Osteocyte (in vitro differentiated cells): ENCODE data around the gene NDUFAF7. TPM values are rescaled to one million over a fixed set of nuclear protein-coding genes. Genes with fewer than 3 reads are reported as not detected.
"Not testable (repeated sequence)": the region's sequence is repeated elsewhere in the genome, so short reads cannot be mapped to it uniquely, and the experiment has no call there.

Experiments
- DNase-seq: peaks from one replicate; pipeline ENCODE4 v3.0.0; 2021; ENCODE audit warnings: mixed read lengths; ENCODE audit not compliant: unreplicated experiment; ENCODE audit errors: extremely low spot score
- H3K27ac Mint-ChIP-seq: one replicate; pipeline ENCODE4 v1.8.0; 2021; ENCODE audit warnings: mild to moderate bottlenecking, mixed read lengths; ENCODE audit not compliant: unreplicated experiment
- H3K27me3 Mint-ChIP-seq: one replicate; pipeline ENCODE4 v1.8.0; 2021; ENCODE audit warnings: mixed read lengths; ENCODE audit not compliant: unreplicated experiment
- H3K36me3 Mint-ChIP-seq: one replicate; pipeline ENCODE4 v1.8.0; 2021; ENCODE audit warnings: mixed read lengths; ENCODE audit not compliant: unreplicated experiment
- H3K4me1 Mint-ChIP-seq: one replicate; pipeline ENCODE4 v1.8.0; 2021; ENCODE audit warnings: mixed read lengths; ENCODE audit not compliant: unreplicated experiment
- H3K4me3 Mint-ChIP-seq: one replicate; pipeline ENCODE4 v1.8.0; 2021; ENCODE audit warnings: mild to moderate bottlenecking, moderate library complexity, mixed read lengths; ENCODE audit not compliant: unreplicated experiment
- H3K9me3 Mint-ChIP-seq: one replicate; pipeline ENCODE4 v1.8.0; 2021; ENCODE audit warnings: mixed read lengths; ENCODE audit not compliant: unreplicated experiment
- CTCF ChIP-seq: fragments of 200-600 bp; sonication (generic); IDR thresholded peaks from 2 replicates; pipeline ENCODE4 v1.5.0; 2021; ENCODE audit warnings: antibody characterized with exemption, mild to moderate bottlenecking, moderate library complexity
- total RNA-seq: library from RNA; stranded (reverse); gene quantifications from 2 replicates; pipeline ENCODE4 v1.2.1, GENCODE V29; 2021

NDUFAF7 gene
- total RNA-seq, 1 donor from 2014 or later: 17.8 TPM

GRCh38 chr2:37196320-37197195, 34.9 kb upstream of the NDUFAF7 start, which contains the start of gene CEBPZOS:
TSS of gene CEBPZOS (plus strand) at chr2:37196496. CDS start at chr2:37199705, 3,209 bp downstream.
- no peak within 1 kb of the TSS for H3K4me3 Mint-ChIP-seq
- no peak within 1 kb of the TSS for H3K27ac Mint-ChIP-seq
- DNase-seq: no peak

GRCh38 chr2:37198681-37199065, 32.8 kb upstream of the NDUFAF7 start:
- H3K9me3 Mint-ChIP-seq: peaks cover 2% of the 10 kb centered on the region
- no peak for TF ChIP-seq CTCF
- no peaks in the 10 kb centered on the region for H3K4me1 Mint-ChIP-seq
- no peak overlapping the region for H3K27ac Mint-ChIP-seq
- H3K36me3 Mint-ChIP-seq: peaks cover 17% of the 10 kb centered on the region
- DNase-seq: no peak
- H3K4me3 Mint-ChIP-seq: no peak overlapping the region
- H3K27me3 Mint-ChIP-seq: no peaks in the 10 kb centered on the region

More at GRCh38 chr2:37196320-37197195, 34.9 kb upstream of the NDUFAF7 start, which contains the start of gene CEBPZOS:
- Mint-ChIP-seq H3K9me3 (no peaks in the 10 kb centered on the region), H3K36me3 (peaks cover 11% of the 10 kb centered on the region), H3K27me3 (no peaks in the 10 kb centered on the region), H3K4me1 (no peaks in the 10 kb centered on the region)
- TF ChIP-seq CTCF: no peak

- DNase-seq: no peak
- Mint-ChIP-seq H3K4me1 (no peaks in the 10 kb centered on the region), H3K36me3 (peaks cover 37% of the 10 kb centered on the region), H3K27me3 (no peaks in the 10 kb centered on the region), H3K27ac (no peak overlapping the region), H3K9me3 (peaks cover 4% of the 10 kb centered on the region), H3K4me3 (no peak overlapping the region)
- no peak for TF ChIP-seq CTCF
These were observed 30.2 kb upstream of the NDUFAF7 start for GRCh38 chr2:37201208-37201607.

- DNase-seq: no peak
- H3K27me3 Mint-ChIP-seq: no peaks in the 10 kb centered on the region
- H3K4me3 Mint-ChIP-seq: no peak overlapping the region
- H3K36me3 Mint-ChIP-seq: peaks cover 38% of the 10 kb centered on the region
- no peak for TF ChIP-seq CTCF
- peaks cover 4% of the 10 kb centered on the region for H3K9me3 Mint-ChIP-seq
- no peak overlapping the region for H3K27ac Mint-ChIP-seq
- no peaks in the 10 kb centered on the region for H3K4me1 Mint-ChIP-seq
These were observed 29.7 kb upstream of the NDUFAF7 start for GRCh38 chr2:37201766-37202165.

DNA sequence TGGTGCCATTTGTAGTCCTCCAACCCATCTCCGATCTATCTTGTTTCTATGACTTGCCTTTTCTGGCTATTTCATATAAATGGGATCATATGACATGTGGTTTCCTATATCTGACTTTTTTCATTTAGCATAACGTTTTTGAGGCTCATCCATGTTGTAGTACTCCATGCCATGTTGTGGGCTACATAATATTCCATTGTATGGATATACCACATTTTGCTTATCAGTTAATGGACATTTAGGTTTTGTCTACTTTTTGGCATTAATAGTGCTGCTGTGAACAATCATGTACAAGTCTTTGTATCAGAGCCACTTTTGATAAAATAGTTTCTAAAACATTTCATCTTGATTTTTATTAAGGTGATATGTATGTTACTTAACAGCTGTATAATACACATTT, 27.8 kb upstream of the NDUFAF7 start:
- peaks cover 8% of the 10 kb centered on the region for H3K9me3 Mint-ChIP-seq
- H3K4me3 Mint-ChIP-seq: no peak overlapping the region
- DNase-seq: no peak
- H3K27me3 Mint-ChIP-seq: no peaks in the 10 kb centered on the region
- no peaks in the 10 kb centered on the region for H3K4me1 Mint-ChIP-seq
- peaks cover 55% of the 10 kb centered on the region for H3K36me3 Mint-ChIP-seq
- no peak overlapping the region for H3K27ac Mint-ChIP-seq
- no peak for TF ChIP-seq CTCF

DNA sequence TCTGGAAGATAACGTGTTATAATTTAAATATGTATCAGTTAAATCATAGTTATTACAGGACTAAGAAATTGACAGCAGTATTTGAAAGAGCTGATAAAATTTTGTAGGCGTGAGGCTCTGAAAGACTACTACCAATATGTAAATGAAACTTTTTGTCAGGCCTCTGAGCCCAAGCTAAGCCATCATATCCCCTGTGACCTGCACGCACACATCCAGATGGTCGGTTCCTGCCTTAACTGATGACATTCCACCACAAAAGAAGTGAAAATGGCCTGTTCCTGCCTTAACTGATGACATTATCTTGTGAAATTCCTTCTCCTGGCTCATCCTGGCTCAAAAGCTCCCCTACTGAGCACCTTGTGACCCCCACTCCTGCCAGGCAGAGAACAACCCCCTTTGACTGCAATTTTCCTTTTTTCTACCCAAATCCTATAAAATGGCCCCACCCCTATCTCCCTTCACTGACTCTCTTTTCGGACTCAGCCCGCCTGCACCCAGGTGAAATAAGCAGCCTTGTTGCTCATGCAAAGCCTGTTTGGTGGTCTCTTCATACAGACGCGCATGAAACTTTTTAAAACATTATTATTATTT, 26.3 kb upstream of the NDUFAF7 start:
- H3K4me1 Mint-ChIP-seq, H3K4me3 Mint-ChIP-seq, H3K27ac Mint-ChIP-seq, DNase-seq, H3K27me3 Mint-ChIP-seq: not testable (repeated sequence)
- Mint-ChIP-seq H3K36me3 (peaks cover 70% of the 10 kb centered on the region), H3K9me3 (peaks cover 14% of the 10 kb centered on the region)
